NCI-H146 treated with DMSO at 0.1 percent for 48 hours (cell line): ENCODE measurements around the gene DLX5.

ENCODE experiments used
- DNase-seq: peaks from one replicate; lab custom pipeline; 2025; ENCODE audit not compliant: unreplicated experiment; lab: John Stamatoyannopoulos, UW

DLX5 gene

GRCh38 chr7:96992192-96993005 lies 32.2 kb downstream of the DLX5 start:
- no peak for DNase-seq

- no peak for DNase-seq
Measured at GRCh38 chr7:96991546-96992191, 33.0 kb downstream of the DLX5 start.

GRCh38 chr7:96989859-96990317 lies 34.7 kb downstream of the DLX5 start:
- DNase-seq, result no peak

GRCh38 chr7:96989241-96989858 lies 35.3 kb downstream of the DLX5 start:
- no peak for DNase-seq

GRCh38 chr7:96987719-96988118 lies 36.9 kb downstream of the DLX5 start:
- no peak for DNase-seq

- DNase-seq, result no peak
Measured at GRCh38 chr7:96986901-96987300, 37.7 kb downstream of the DLX5 start.

GRCh38 chr7:96985992-96986391 lies 38.6 kb downstream of the DLX5 start:
- DNase-seq, result no peak

- no peak for DNase-seq
Measured at GRCh38 chr7:96982586-96982985, 42.0 kb downstream of the DLX5 start.

GRCh38 chr7:96979551-96980276 lies 44.9 kb downstream of the DLX5 start:
- no peak for DNase-seq

- no peak for DNase-seq
Measured at GRCh38 chr7:96977445-96977844, 47.2 kb downstream of the DLX5 start.

GRCh38 chr7:96976106-96976505 lies 48.5 kb downstream of the DLX5 start:
- no peak for DNase-seq

GRCh38 chr7:96973986-96974385 lies 50.6 kb downstream of the DLX5 start:
- DNase-seq, result no peak

- DNase-seq, result no peak
Measured at GRCh38 chr7:96970739-96971138, 53.9 kb downstream of the DLX5 start.
